A549 (cell line): ENCODE results near the gene IVL. TPM values are rescaled to one million over a fixed set of nuclear protein-coding genes. Genes with fewer than 3 reads are reported as not detected.

ENCODE experiments used
- ATAC-seq, 2 experiments: fragments of 200-7000 bp in 1 of 2; fragments of >200 bp in 1 of 2; cut with Nextera tagmentation in 1 of 2; cut with Tn5 transposase in 1 of 2; 3 replicates each; pipeline versions ENCODE4 v1.8.0 to v1.9.1; 2018 to 2020; ENCODE audit warnings: mild to moderate bottlenecking in 1 of 2, moderate library complexity in 1 of 2
- CTCF ChIA-PET: fragments of 300-600 bp; sonication (Branson Sonifier 250); formaldehyde crosslinking; extraction: SDS; loops from one replicate; lab custom pipeline; 2021; ENCODE audit warnings: antibody characterized with exemption, inconsistent platforms; lab: Yijun Ruan, JAX
- POLR2A ChIA-PET: fragments of 350-600 bp; formaldehyde crosslinking; extraction: SDS; loops from one replicate; lab custom pipeline; 2021; ENCODE audit warnings: antibody characterized with exemption, inconsistent platforms; lab: Yijun Ruan, JAX
- DNase-seq, 2 experiments: peaks; one replicate each; pipeline versions ENCODE4 v3.0.0 to v3.0.0-alpha.2; 2011 to 2016; ENCODE audit warnings: low read depth in 1 of 2, low spot score in 1 of 2
- FAIRE-seq: peaks from 2 replicates; lab custom pipeline; 2011; peaks lifted over from hg19 to GRCh38; lab: Jason Lieb, UNC
- H3K27ac ChIP-seq, 2 experiments: fragments of >200 bp; sonication (Bioruptor Twin); formaldehyde crosslinking; 3 replicates each; pipeline ENCODE4 v1.5.1; 2016 to 2017
- H3K4me1 ChIP-seq: fragments of >200 bp; sonication (Bioruptor Twin); formaldehyde crosslinking; 3 replicates; pipeline ENCODE4 v1.6.1; 2016
- H3K4me2 ChIP-seq: fragments of >200 bp; sonication (Bioruptor Twin); formaldehyde crosslinking; 3 replicates; pipeline ENCODE4 v1.6.1; 2016
- H3K4me3 ChIP-seq: fragments of >200 bp; sonication (Bioruptor Twin); formaldehyde crosslinking; 3 replicates; pipeline ENCODE4 v1.5.1; 2016
- H3K9me3 ChIP-seq: fragments of >200 bp; sonication (Bioruptor Twin); formaldehyde crosslinking; 3 replicates; pipeline ENCODE4 v1.6.1; 2016
- CBX2 ChIP-seq: fragments of 200-600 bp; sonication (generic); IDR thresholded peaks from 2 replicates; pipeline ENCODE4 v1.6.1; 2016; ENCODE audit warnings: low read depth, mild to moderate bottlenecking, borderline replicate concordance
- CEBPB ChIP-seq, 2 experiments: fragments of >200 bp in 1 of 2; sonication (Bioruptor Twin) in 1 of 2; formaldehyde crosslinking in 1 of 2; IDR thresholded peaks; 2 replicates each; pipeline ENCODE4 v1.6.1; 2012 to 2016
- CHD2 ChIP-seq: fragments of 150-350 bp; IDR thresholded peaks from 2 replicates; pipeline ENCODE4 v1.6.1; 2014; ENCODE audit warnings: low read length; ENCODE audit not compliant: partially characterized antibody
- CHD4 ChIP-seq: fragments of 200-600 bp; sonication (generic); IDR thresholded peaks from 2 replicates; pipeline ENCODE4 v1.6.1; 2016; ENCODE audit warnings: antibody characterized with exemption, mild to moderate bottlenecking, borderline replicate concordance
- ELK1 ChIP-seq: fragments of 150-350 bp; IDR thresholded peaks from 2 replicates; pipeline ENCODE4 v1.6.1; 2014; ENCODE audit warnings: low read depth, mild to moderate bottlenecking, low read length
- EP300 ChIP-seq, 2 experiments: fragments of >200 bp; sonication (Bioruptor Twin); formaldehyde crosslinking; IDR thresholded peaks; 2 replicates in 1 of 2; 3 replicates in 1 of 2; pipeline ENCODE4 v1.6.1; 2016 to 2017
- ESRRA ChIP-seq: fragments of 150-350 bp; IDR thresholded peaks from 2 replicates; pipeline ENCODE4 v1.6.1; 2014; ENCODE audit warnings: mild to moderate bottlenecking, low read length, borderline replicate concordance
- FOSB ChIP-seq: fragments of 250-450 bp; sonication (Bioruptor Pico); IDR thresholded peaks from 2 replicates; pipeline ENCODE4 v1.5.0; 2020; ENCODE audit warnings: mild to moderate bottlenecking, moderate library complexity
- FOXS1 ChIP-seq: fragments of 250-450 bp; sonication (Bioruptor Pico); IDR thresholded peaks from 2 replicates; pipeline ENCODE4 v1.5.0; 2020; ENCODE audit warnings: mild to moderate bottlenecking, moderate library complexity
- GATA3 ChIP-seq: IDR thresholded peaks from 2 replicates; pipeline ENCODE4 v1.6.1; 2012; ENCODE audit warnings: borderline replicate concordance
- HEYL ChIP-seq: fragments of 250-450 bp; sonication (Bioruptor Pico); IDR thresholded peaks from 2 replicates; pipeline ENCODE4 v1.8.0; 2021; ENCODE audit warnings: mild to moderate bottlenecking, moderate library complexity
- HOXB13 ChIP-seq: fragments of 250-450 bp; sonication (Bioruptor Pico); IDR thresholded peaks from 2 replicates; pipeline ENCODE4 v1.5.0; 2020; ENCODE audit warnings: low read depth, mild to moderate bottlenecking, moderate library complexity
- MAFK ChIP-seq: fragments of 450-650 bp; IDR thresholded peaks from 2 replicates; pipeline ENCODE4 v1.6.1; 2014; ENCODE audit not compliant: partially characterized antibody
- NR3C1 ChIP-seq: fragments of >200 bp; sonication (Bioruptor Twin); formaldehyde crosslinking; IDR thresholded peaks from 3 replicates; pipeline ENCODE4 v1.6.1; 2017
- PHF8 ChIP-seq: fragments of 200-600 bp; sonication (generic); IDR thresholded peaks from 2 replicates; pipeline ENCODE4 v1.6.1; 2016; ENCODE audit warnings: low read depth, mild to moderate bottlenecking, antibody characterized with exemption, moderate library complexity, borderline replicate concordance
- POLR2A ChIP-seq: IDR thresholded peaks from 2 replicates; pipeline ENCODE4 v1.6.1; 2012; ENCODE audit warnings: mild to moderate bottlenecking, low read length
- POLR2AphosphoS2 ChIP-seq: conservative IDR thresholded peaks from 2 replicates; pipeline ENCODE4 v1.6.1; 2012; ENCODE audit warnings: low read length, improper control_type of control experiment, inconsistent platforms
- RAD21 ChIP-seq, 2 experiments: fragments of >200 bp in 1 of 2; sonication (Bioruptor Twin) in 1 of 2; formaldehyde crosslinking in 1 of 2; IDR thresholded peaks in 1 of 2; conservative IDR thresholded peaks in 1 of 2; 2 replicates in 1 of 2; 3 replicates in 1 of 2; pipeline ENCODE4 v1.6.1; 2012 to 2018; ENCODE audit warnings: inconsistent platforms in 1 of 2
- RARB ChIP-seq: fragments of 250-450 bp; sonication (Bioruptor Pico); IDR thresholded peaks from 2 replicates; pipeline ENCODE4 v1.8.0; 2021; ENCODE audit warnings: mild to moderate bottlenecking, moderate library complexity
- ZNF302 ChIP-seq: fragments of 250-450 bp; sonication (Bioruptor Pico); IDR thresholded peaks from 2 replicates; pipeline ENCODE4 v1.9.0; 2021; ENCODE audit warnings: inconsistent platforms, mild to moderate bottlenecking, moderate library complexity
- ZSCAN20 ChIP-seq: fragments of 250-450 bp; sonication (Bioruptor Pico); IDR thresholded peaks from 2 replicates; pipeline ENCODE4 v1.8.0; 2022; ENCODE audit warnings: mild to moderate bottlenecking, moderate library complexity
- WGBS: methylation state at CpG from one replicate; pipeline ENCODE4 v1.1.6; 2017; ENCODE audit errors: missing lambda C conversion rate; 5-methylcytosine and 5-hydroxymethylcytosine counted together
- polyA plus RNA-seq, 4 experiments: library from polyadenylated mRNA; depleted of rRNA in 3 of 4; stranded (reverse); fragments of >200 nt; fragmentation: RNase III in 1 of 4; extraction: RNeasy Plus Mini Kit Qiagen cat#74134 plus additional on column Dnase treatment in 1 of 4; gene quantifications; 2 replicates in 3 of 4; 3 replicates in 1 of 4; pipeline ENCODE4 v1.2.3, GENCODE V29; 2011 to 2017
- TF ChIP-seq, protein P1 (sequence below): IDR thresholded peaks from 2 replicates; pipeline ENCODE4 v1.6.1; 2012
- TF ChIP-seq, protein P2 (sequence below): fragments of 200-600 bp; sonication (generic); IDR thresholded peaks from 2 replicates; pipeline ENCODE4 v1.6.1; 2016; ENCODE audit warnings: antibody characterized with exemption, mild to moderate bottlenecking, moderate library complexity
- TF ChIP-seq, protein P3 (sequence below): IDR thresholded peaks from 2 replicates; pipeline ENCODE4 v1.6.1; 2012; ENCODE audit warnings: low read depth, borderline replicate concordance

The IVL gene
- polyA plus RNA-seq, 2 of the 4 experiments (the other 2 are of a cell fraction), result not detected

GRCh38 chr1:152884966-152885624 lies 23.3 kb upstream of the IVL start:
- Histone ChIP-seq H3K4me2 (no peak overlapping the region), H3K9me3 (no peaks in the 10 kb centered on the region), H3K4me1 (no peaks in the 10 kb centered on the region), H3K27ac (no peak overlapping the region), H3K4me3 (no peak overlapping the region)
- CTCF ChIA-PET, result interaction anchor here (0.6 to 1.6 kb wide), 2 partner anchors 9 to 231 kb away, joined by 3 to 4 read pairs; no protein-coding TSS in a partner anchor
- POLR2A ChIA-PET, result no interaction called here
- ATAC-seq, result no peak
- 22% methylated on average over 4 of the region's 4 CpGs for WGBS
- no peak for FAIRE-seq
- DNase-seq, result no peak
- TF ChIP-seq RAD21 (conservative IDR thresholded peaks at IDR 0.05 in 1 of 2, IDR thresholded peaks at IDR 0.05 in 1 of 2) (no peak), PHF8 (no peak), GATA3 (no peak), CHD2 (no peak), HOXB13 (CRISPR knock-in tag) (no peak), CBX2 (no peak), FOSB (CRISPR knock-in tag) (no peak), ESRRA (no peak), EP300 (IDR thresholded peaks at IDR 0.05) (no peak), ZSCAN20 (CRISPR knock-in tag) (no peak), POLR2A (no peak), NR3C1 (no peak), FOXS1 (CRISPR knock-in tag) (no peak), RARB (CRISPR knock-in tag) (no peak), CEBPB (IDR thresholded peaks at IDR 0.05) (no peak), ELK1 (no peak)
- TF ChIP-seq, protein P1, sequence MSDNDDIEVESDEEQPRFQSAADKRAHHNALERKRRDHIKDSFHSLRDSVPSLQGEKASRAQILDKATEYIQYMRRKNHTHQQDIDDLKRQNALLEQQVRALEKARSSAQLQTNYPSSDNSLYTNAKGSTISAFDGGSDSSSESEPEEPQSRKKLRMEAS, result no peak
- TF ChIP-seq, protein P2, sequence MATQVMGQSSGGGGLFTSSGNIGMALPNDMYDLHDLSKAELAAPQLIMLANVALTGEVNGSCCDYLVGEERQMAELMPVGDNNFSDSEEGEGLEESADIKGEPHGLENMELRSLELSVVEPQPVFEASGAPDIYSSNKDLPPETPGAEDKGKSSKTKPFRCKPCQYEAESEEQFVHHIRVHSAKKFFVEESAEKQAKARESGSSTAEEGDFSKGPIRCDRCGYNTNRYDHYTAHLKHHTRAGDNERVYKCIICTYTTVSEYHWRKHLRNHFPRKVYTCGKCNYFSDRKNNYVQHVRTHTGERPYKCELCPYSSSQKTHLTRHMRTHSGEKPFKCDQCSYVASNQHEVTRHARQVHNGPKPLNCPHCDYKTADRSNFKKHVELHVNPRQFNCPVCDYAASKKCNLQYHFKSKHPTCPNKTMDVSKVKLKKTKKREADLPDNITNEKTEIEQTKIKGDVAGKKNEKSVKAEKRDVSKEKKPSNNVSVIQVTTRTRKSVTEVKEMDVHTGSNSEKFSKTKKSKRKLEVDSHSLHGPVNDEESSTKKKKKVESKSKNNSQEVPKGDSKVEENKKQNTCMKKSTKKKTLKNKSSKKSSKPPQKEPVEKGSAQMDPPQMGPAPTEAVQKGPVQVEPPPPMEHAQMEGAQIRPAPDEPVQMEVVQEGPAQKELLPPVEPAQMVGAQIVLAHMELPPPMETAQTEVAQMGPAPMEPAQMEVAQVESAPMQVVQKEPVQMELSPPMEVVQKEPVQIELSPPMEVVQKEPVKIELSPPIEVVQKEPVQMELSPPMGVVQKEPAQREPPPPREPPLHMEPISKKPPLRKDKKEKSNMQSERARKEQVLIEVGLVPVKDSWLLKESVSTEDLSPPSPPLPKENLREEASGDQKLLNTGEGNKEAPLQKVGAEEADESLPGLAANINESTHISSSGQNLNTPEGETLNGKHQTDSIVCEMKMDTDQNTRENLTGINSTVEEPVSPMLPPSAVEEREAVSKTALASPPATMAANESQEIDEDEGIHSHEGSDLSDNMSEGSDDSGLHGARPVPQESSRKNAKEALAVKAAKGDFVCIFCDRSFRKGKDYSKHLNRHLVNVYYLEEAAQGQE, result no peak
- TF ChIP-seq, all 56 proteins: peak for 0

- FAIRE-seq, result no peak
- no peak overlapping the region for H3K27ac ChIP-seq
- H3K4me1 ChIP-seq, result no peaks in the 10 kb centered on the region
- H3K9me3 ChIP-seq, result no peaks in the 10 kb centered on the region
- ATAC-seq, result no peak
- ChIA-PET POLR2A (no interaction called here), CTCF (no interaction called here)
- H3K4me3 ChIP-seq, result no peak overlapping the region
- no peak overlapping the region for H3K4me2 ChIP-seq
- TF ChIP-seq FOSB (CRISPR knock-in tag) (no peak), CHD4 (no peak), RAD21 (conservative IDR thresholded peaks at IDR 0.05 in 1 of 2, IDR thresholded peaks at IDR 0.05 in 1 of 2) (no peak), PHF8 (no peak), HEYL (CRISPR knock-in tag) (no peak), ZNF302 (no peak), POLR2AphosphoS2 (no peak), MAFK (no peak)
- TF ChIP-seq, protein P3, sequence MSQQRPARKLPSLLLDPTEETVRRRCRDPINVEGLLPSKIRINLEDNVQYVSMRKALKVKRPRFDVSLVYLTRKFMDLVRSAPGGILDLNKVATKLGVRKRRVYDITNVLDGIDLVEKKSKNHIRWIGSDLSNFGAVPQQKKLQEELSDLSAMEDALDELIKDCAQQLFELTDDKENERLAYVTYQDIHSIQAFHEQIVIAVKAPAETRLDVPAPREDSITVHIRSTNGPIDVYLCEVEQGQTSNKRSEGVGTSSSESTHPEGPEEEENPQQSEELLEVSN, result no peak
- no peak for DNase-seq
- 3% methylated on average over 3 of the region's 3 CpGs for WGBS
Measured at GRCh38 chr1:152886085-152886484, 22.3 kb upstream of the IVL start.
